ENCODE results near the gene AATK.

AATK gene

GRCh38 chr17:81143717-81144422, 22.2 kb downstream of the AATK start:
- no peak for DNase-seq (ENCODE audit: low read depth in 4 of 4, low spot score in 1 of 4)

DNA sequence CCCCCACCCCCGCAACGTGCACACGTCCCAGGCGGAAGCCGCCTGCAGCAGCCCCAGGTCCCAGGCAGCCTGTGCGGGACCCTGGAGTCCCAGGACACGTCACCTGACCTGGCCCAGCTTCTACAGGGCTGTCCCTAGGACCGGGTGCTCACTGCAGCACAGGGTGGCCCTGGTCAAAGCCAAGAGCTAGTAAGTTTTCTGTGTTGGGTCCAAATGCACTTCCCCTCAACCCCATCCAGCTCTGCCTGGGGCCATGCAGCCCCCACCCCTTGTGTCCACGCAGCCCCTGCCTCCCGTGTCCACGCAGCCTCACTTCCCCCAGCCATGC, 22.9 kb downstream of the AATK start:
- DNase-seq (ENCODE audit: low read depth in 4 of 4, low spot score in 1 of 4), result no peak

GRCh38 chr17:81142301-81143199, 23.5 kb downstream of the AATK start:
- DNase-seq (ENCODE audit: low read depth in 4 of 4, low spot score in 1 of 4), result peak; percentile 15 to 52 (median 32)

DNA sequence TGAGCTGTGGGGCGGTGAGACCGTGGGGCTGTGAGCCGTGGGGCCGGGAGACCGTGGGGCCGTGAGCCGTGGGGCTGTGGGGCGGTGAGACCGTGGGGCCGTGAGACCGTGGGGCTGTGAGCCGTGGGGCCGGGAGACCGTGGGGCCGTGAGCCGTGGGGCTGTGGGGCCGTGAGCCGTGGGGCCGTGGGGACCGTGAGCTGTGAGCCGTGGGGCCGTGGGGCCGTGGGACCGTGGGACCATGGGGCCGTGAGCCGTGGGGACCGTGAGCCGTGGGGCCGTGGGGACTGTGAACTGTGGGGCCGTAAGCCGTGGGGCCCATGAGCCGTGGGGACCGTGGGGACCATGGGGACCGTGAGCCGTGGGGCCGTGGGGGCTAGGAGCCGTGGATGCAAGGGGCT, 25.3 kb downstream of the AATK start:
- DNase-seq (ENCODE audit: low read depth in 4 of 4, low spot score in 1 of 4), result no peak

DNA sequence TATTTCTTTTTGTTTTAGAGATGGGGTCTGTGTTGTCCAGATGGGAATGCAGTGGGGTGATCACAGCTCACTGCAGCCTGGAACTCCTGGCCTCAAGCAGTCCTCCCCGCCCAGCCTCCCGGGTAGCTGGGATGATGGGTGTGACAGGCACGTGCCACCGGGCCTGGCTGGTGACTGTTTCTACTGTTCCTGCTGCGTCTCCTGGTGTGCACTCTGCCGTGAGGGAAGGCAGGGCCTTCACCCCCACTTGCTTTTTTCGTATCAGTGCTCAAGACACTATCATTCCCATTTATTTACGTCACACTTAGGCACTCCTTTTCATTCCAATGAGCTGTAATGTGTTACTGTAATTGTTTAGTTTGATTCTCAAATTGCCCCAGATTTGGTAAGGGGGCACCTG, 26.0 kb downstream of the AATK start:
- no peak for DNase-seq (ENCODE audit: low read depth in 4 of 4, low spot score in 1 of 4)

DNA sequence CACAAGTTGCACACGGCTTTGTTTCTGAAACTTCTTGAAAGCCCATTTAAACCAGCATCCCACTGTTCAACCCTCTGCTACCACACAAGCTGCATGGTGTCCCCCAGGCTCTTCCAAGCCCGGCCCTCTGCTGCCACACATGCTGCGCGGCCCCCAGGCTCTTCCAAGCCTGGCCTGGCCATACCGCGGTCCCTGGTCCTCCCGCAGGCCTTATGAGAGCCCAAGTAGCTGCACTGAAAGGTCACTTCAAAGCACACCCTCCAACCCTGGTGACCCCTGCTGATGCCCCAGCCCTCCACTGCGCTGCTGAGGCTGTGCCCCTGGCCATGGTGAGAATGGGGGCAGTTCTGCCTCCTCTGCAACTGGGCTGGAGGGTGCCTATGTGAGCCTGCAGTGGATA, 26.6 kb downstream of the AATK start:
- no peak for DNase-seq (ENCODE audit: low read depth in 4 of 4, low spot score in 1 of 4)

DNA sequence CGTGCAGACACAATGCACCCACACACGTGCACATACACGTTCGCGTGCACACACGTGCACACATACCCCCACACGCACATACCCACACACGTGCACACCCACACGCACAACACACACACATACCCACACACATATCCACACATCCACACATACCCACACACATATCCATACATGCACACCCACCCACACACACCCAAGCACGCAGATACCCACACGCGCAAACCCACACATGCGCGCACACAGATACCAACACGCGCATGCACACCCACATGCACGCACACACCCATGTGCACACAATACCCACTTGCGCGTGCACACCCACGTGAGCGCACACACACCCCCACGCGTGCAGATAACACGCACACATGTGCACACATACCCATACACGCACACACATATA, 27.5 kb downstream of the AATK start:
- DNase-seq (ENCODE audit: low read depth in 4 of 4, low spot score in 1 of 4), result no peak

- no peak for DNase-seq (ENCODE audit: low read depth in 4 of 4, low spot score in 1 of 4)
Observed at GRCh38 chr17:81138083-81138482, 27.9 kb downstream of the AATK start.

- no peak for DNase-seq (ENCODE audit: low read depth in 4 of 4, low spot score in 1 of 4)
Observed at GRCh38 chr17:81137248-81137647, 28.8 kb downstream of the AATK start.

DNA sequence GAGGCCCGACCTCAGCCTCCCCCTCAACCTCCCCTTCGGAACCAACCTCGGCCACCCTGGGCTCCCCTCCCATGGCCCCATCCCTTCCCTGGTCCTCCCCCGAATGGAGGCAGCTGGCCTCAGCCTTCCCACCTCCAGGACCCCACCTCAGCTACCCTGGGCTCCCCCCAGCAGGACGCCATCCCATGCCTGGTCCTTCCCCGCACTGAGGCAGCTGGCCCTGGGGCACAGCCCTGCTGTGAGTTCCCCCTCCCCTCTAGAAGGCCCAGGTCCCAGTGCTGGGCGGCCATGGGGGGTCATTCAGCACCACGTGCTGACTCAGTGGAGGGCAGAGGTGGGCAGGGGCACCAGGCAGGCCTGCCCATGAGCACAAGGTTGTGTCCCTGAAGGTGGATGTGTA, 29.7 kb downstream of the AATK start:
- DNase-seq (ENCODE audit: low read depth in 4 of 4, low spot score in 1 of 4), result no peak

- no peak for DNase-seq (ENCODE audit: low read depth in 4 of 4, low spot score in 1 of 4)
Observed at GRCh38 chr17:81135505-81136278, 30.3 kb downstream of the AATK start.

- no peak for DNase-seq (ENCODE audit: low read depth in 4 of 4, low spot score in 1 of 4)
Observed at GRCh38 chr17:81134064-81134781, 31.8 kb downstream of the AATK start.

GRCh38 chr17:81132770-81133723, 33.0 kb downstream of the AATK start:
- DNase-seq (ENCODE audit: low read depth in 4 of 4, low spot score in 1 of 4), result no peak

DNA sequence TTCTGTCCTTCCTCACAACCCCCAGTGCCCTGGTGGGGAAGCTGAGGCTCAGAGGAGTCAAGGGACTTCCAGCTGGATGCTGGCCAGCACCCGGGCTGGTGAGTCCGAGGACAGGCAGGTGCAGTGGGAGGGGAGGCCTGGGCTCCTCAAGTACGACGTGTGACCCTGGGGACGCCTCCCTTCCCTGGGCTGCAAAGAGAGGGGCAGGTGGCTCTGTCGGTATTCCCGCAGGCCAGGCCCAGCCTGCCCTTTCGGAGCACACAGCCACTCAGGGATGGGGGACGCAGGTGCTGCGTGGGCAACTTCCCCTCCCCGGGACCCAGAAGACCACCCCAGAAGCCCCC, 33.9 kb downstream of the AATK start:
- no peak for DNase-seq (ENCODE audit: low read depth in 4 of 4, low spot score in 1 of 4)

GRCh38 chr17:81131486-81132196, 34.4 kb downstream of the AATK start:
- no peak for DNase-seq (ENCODE audit: low read depth in 4 of 4, low spot score in 1 of 4)

GRCh38 chr17:81130385-81131361, 35.3 kb downstream of the AATK start:
- no peak for DNase-seq (ENCODE audit: low read depth in 4 of 4, low spot score in 1 of 4)

DNA sequence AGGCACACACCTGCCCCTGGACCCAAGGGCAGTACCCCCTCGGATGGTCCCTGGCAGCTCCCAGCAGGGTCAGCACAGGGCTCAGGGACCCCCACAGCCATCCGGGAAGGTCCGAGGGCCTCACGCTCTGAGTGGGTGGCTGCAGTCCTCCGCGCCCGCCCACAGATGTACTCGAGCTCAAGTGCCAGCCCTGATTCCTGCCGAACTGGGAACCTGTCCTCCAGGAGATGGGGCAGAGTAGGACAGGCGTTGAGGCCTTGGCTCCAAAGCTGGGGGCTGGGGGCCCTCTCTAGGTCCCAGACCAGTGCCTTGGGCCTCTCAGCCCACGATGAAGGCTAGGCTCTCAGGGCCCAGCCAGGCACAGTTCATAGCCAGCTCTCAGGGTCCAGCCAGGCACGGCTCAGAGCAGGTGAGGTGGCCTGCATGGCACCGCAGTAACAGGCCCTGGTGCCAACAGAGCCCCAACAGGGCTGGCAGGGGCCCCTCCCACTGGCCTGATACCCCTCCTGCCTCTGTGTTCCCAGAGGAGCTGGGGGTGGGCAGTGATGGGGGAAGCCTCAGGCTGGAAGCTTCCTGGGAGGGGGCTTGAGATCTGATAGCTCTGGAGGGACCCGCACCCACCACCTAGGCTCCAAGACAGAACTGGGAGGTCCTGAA, 36.2 kb downstream of the AATK start:
- no peak for DNase-seq (ENCODE audit: low read depth in 4 of 4, low spot score in 1 of 4)

DNA sequence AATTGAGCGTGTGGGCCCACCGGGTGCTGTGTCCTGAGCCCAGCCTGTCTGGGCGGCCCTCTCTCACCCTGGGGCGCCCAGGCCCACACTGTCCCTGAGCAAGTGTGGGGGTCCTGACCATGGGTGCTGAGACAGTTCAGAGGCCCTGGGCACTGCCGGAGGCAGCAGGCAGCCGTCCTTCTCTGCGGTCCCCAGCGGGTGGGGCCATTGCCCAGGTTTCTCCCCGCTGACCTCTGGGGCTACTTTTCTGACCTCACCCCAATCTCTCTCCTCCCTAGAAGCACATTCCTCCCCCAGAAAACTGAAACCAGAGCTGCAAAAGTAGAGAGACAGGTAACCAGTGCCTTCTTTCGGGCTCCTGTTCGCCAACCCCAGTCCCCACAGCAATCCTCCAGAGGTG, 36.7 kb downstream of the AATK start:
- no peak for DNase-seq (ENCODE audit: low read depth in 4 of 4, low spot score in 1 of 4)

Measured in stimulated activated CD4-positive, alpha-beta T cell treated with anti-CD3 and anti-CD28 coated beads, Interleukin-1b, Interleukin-23, amount 100 ng/mL, for 24 hours (primary cell).